NB4 (cell line): ENCODE measurements around the gene NOC2L.

Experiments
- POLR2A ChIP-seq: IDR thresholded peaks from 2 replicates; pipeline ENCODE4 v1.6.1; 2011; ENCODE audit warnings: mild to moderate bottlenecking; ENCODE audit not compliant: insufficient read length; ENCODE audit errors: extremely low read depth
- TF ChIP-seq, protein P1 (sequence below): IDR thresholded peaks from one replicate; pipeline ENCODE4 v1.5.1; 2012; ENCODE audit warnings: low read depth, low read length

DNA sequence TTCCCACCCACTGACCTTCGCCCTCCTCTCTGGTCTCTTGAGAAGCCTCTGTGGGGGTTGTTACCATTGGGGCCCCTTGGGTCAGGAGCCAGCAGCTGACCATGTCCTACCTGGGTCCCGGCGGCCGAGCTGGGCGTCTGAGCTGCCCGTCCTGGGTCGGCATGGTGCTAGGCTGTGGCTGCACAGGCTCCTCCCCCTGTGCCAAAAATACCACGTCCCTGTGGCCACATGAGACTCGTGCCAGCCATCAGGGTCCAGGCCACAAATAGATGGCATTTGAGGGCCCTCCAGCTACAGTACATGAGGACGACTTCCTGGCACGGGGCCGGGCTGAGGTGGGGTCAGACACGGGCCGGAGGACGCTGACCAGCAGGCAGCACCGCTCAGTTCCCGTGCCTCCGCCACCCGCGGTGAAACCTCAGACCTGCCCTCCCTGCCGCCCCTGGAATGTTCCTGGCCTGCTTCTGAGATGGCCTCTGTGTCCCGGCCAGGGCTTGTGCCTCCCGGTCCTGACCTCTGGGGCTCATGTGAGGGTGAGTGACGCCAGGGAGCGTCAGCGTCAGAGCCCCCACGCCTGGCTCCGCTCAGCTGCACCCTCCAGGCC is 23.0 kb upstream of the NOC2L start, which contains the start of gene PERM1:
- TF ChIP-seq, protein P1, sequence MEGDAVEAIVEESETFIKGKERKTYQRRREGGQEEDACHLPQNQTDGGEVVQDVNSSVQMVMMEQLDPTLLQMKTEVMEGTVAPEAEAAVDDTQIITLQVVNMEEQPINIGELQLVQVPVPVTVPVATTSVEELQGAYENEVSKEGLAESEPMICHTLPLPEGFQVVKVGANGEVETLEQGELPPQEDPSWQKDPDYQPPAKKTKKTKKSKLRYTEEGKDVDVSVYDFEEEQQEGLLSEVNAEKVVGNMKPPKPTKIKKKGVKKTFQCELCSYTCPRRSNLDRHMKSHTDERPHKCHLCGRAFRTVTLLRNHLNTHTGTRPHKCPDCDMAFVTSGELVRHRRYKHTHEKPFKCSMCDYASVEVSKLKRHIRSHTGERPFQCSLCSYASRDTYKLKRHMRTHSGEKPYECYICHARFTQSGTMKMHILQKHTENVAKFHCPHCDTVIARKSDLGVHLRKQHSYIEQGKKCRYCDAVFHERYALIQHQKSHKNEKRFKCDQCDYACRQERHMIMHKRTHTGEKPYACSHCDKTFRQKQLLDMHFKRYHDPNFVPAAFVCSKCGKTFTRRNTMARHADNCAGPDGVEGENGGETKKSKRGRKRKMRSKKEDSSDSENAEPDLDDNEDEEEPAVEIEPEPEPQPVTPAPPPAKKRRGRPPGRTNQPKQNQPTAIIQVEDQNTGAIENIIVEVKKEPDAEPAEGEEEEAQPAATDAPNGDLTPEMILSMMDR, result no peak
- TF ChIP-seq POLR2A, result no peak
